Peyer's patch (tissue), 4 donors: ENCODE measurements around the gene SHC2.
"Not testable (repeated sequence)": the region's sequence is repeated elsewhere in the genome, so short reads cannot be mapped to it uniquely, and the experiment has no call there.

Source experiments
- POLR2A ChIP-seq, 2 donors: fragments of 450-650 bp; IDR thresholded peaks; one replicate each; pipeline ENCODE4 v1.5.1; 2017; ENCODE audit warnings: antibody characterized with exemption in 2 of 2, mild to moderate bottlenecking in 2 of 2, moderate library complexity in 2 of 2
- TF ChIP-seq, protein P1 (sequence below), 6 experiments: fragments of 450-650 bp in 4 of 6; fragments of 200-600 bp in 2 of 6; sonication (generic) in 1 of 6; IDR thresholded peaks; one replicate each; pipeline ENCODE4 v1.5.1; 2017 to 2019; ENCODE audit warnings: antibody characterized with exemption in 6 of 6, mild to moderate bottlenecking in 3 of 6, moderate library complexity in 1 of 6

DNA sequence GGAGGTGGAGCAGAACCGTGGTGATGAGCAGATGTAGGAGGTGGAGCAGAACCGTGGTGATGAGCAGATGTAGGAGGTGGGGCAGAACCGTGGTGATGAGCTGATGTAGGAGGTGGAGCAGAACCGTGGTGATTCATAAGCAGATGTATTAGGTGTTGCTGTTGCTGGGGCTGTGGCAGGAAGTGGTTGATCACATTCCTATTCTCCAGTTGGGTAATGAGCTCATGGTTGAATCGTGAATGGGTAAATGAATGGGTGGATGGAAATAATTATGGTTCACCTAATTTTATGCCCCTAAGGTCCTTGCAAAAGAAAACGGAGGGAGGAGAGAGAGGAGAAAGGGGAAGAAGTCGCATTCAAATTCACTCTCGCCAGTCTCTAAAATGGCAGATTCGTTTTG is 78.3 kb downstream of the SHC2 start:
- TF ChIP-seq, protein P1, sequence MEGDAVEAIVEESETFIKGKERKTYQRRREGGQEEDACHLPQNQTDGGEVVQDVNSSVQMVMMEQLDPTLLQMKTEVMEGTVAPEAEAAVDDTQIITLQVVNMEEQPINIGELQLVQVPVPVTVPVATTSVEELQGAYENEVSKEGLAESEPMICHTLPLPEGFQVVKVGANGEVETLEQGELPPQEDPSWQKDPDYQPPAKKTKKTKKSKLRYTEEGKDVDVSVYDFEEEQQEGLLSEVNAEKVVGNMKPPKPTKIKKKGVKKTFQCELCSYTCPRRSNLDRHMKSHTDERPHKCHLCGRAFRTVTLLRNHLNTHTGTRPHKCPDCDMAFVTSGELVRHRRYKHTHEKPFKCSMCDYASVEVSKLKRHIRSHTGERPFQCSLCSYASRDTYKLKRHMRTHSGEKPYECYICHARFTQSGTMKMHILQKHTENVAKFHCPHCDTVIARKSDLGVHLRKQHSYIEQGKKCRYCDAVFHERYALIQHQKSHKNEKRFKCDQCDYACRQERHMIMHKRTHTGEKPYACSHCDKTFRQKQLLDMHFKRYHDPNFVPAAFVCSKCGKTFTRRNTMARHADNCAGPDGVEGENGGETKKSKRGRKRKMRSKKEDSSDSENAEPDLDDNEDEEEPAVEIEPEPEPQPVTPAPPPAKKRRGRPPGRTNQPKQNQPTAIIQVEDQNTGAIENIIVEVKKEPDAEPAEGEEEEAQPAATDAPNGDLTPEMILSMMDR (IDR thresholded peaks at IDR 0.05): not testable (repeated sequence)
- not testable (repeated sequence) for TF ChIP-seq POLR2A (IDR thresholded peaks at IDR 0.05)
